Measurements from ENCODE around the gene SPNS3. TPM values are rescaled to one million over a fixed set of nuclear protein-coding genes. Genes with fewer than 3 reads are reported as not detected.

Gene SPNS3
- total and polyA plus RNA-seq, 8 donors: 0.55 to 1.1 (median 1.0) TPM; not detected in 1

DNA sequence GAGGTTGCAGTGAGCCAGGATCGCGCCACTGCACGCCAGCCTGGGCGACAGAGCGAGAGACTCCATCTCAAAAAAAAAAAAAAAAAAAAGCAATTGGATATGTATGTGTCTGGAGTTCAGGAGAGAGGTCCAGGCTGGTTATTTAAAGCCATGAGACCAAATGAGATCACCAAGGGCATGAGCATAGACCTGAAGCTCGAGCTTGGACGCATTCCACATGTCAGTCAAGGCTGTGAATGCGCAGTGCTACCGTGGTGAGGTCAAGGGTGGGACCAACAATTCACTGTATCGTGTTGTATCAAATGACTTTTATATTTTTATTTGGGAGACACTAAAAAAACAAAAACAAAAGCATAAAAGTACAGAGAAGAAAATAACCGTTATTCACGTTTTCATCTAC lies 35.8 kb downstream of the SPNS3 start:
- TF ChIP-seq, protein P1, sequence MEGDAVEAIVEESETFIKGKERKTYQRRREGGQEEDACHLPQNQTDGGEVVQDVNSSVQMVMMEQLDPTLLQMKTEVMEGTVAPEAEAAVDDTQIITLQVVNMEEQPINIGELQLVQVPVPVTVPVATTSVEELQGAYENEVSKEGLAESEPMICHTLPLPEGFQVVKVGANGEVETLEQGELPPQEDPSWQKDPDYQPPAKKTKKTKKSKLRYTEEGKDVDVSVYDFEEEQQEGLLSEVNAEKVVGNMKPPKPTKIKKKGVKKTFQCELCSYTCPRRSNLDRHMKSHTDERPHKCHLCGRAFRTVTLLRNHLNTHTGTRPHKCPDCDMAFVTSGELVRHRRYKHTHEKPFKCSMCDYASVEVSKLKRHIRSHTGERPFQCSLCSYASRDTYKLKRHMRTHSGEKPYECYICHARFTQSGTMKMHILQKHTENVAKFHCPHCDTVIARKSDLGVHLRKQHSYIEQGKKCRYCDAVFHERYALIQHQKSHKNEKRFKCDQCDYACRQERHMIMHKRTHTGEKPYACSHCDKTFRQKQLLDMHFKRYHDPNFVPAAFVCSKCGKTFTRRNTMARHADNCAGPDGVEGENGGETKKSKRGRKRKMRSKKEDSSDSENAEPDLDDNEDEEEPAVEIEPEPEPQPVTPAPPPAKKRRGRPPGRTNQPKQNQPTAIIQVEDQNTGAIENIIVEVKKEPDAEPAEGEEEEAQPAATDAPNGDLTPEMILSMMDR (IDR thresholded peaks at IDR 0.05): no peak
- H3K27ac ChIP-seq: no peak overlapping the region
- ATAC-seq: no peak
- no peaks in the 10 kb centered on the region for H3K27me3 ChIP-seq
- intact Hi-C loops (cut with DNase I): no loop called here
- no peaks in the 10 kb centered on the region for H3K9me3 ChIP-seq
- no peak overlapping the region for H3K4me3 ChIP-seq
- no peaks in the 10 kb centered on the region for H3K36me3 ChIP-seq
- DNase-seq: no peak
- H3K4me1 ChIP-seq: no peaks in the 10 kb centered on the region

DNA sequence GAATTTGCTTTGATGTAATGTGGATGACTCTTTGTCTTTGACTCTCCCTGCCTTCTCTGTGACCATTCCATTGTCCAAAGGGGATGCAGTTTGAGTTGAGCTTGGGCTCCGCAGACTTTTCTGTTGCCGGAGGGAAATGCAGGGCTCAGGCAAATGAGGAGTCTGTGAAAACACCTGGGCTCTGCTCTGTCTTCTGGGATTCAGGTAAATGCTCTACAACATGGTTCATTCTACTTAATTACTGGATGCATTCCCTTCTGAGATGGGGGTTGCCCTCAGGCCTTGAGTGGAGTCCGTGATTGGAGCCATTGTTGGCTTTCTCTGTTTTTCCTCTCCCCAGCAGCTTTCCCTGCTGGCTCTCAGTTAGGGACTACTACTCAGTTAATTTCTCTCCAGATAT lies 38.5 kb downstream of the SPNS3 start:
- TF ChIP-seq, protein P1 (IDR thresholded peaks at IDR 0.05): no peak
- no peak overlapping the region for H3K27ac ChIP-seq
- no peak for ATAC-seq
- H3K4me1 ChIP-seq: peaks cover 0 to 8% of the 10 kb centered on the region in 2 donors
- intact Hi-C loops (cut with DNase I): no loop called here
- no peaks in the 10 kb centered on the region for H3K9me3 ChIP-seq
- no peak overlapping the region for H3K4me3 ChIP-seq
- H3K27me3 ChIP-seq: no peaks in the 10 kb centered on the region
- no peak for DNase-seq
- H3K36me3 ChIP-seq: no peaks in the 10 kb centered on the region

DNA sequence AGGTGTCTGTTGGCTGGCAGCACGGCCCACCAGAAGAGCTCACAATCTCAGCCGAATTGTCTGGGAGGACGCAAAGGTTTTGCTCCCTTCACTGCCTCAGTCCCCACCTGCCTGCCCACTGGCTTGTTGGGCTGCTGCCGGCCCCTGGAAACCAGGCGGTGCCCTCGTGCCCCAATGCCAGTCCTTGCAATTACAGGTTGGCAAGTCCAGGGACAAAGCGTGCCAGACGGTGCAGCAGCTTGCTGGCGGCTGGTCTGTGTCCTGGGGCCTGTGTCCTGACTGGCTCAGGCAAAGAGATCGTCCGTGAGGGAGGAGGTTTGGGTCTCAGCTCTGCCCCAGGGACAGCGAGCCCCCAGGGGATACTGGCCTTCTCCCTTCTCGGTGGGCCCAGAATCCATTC lies 40.4 kb downstream of the SPNS3 start:
- Histone ChIP-seq H3K9me3 (no peaks in the 10 kb centered on the region), H3K36me3 (no peaks in the 10 kb centered on the region), H3K27me3 (no peaks in the 10 kb centered on the region), H3K4me1 (peaks cover 0 to 8% of the 10 kb centered on the region in 2 donors), H3K27ac (no peak overlapping the region), H3K4me3 (no peak overlapping the region)
- TF ChIP-seq, protein P1 (IDR thresholded peaks at IDR 0.05): no peak
- DNase-seq: no peak
- intact Hi-C loops (cut with DNase I): no loop called here
- ATAC-seq: no peak

DNA sequence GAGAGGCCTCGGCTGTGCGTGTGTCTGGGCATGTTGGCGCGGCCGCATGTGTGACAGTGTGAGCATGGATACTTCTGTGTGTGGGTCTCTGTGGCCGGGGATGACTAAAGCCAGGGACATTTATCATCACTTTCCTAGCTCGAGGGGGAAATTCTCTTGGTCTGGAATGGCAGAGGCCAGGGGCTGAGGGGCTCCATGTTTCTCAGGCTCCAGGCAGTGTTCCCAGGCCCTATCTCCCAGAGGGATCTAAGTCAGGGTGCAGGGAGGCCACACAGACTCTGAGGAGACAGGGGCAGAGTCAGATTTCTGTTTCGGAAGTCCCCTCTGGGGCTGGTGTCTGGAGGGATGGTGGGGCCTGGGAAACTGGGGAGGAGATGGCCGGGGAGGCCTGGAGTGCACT lies 41.3 kb downstream of the SPNS3 start:
- no peaks in the 10 kb centered on the region for H3K9me3 ChIP-seq
- no peaks in the 10 kb centered on the region for H3K36me3 ChIP-seq
- no peak for ATAC-seq
- intact Hi-C loops (cut with DNase I): no loop called here
- H3K4me3 ChIP-seq: no peak overlapping the region
- TF ChIP-seq, protein P1 (IDR thresholded peaks at IDR 0.05): no peak
- peaks cover 0 to 10% of the 10 kb centered on the region in 2 donors for H3K4me1 ChIP-seq
- H3K27me3 ChIP-seq: no peaks in the 10 kb centered on the region
- DNase-seq: no peak
- no peak overlapping the region for H3K27ac ChIP-seq

DNA sequence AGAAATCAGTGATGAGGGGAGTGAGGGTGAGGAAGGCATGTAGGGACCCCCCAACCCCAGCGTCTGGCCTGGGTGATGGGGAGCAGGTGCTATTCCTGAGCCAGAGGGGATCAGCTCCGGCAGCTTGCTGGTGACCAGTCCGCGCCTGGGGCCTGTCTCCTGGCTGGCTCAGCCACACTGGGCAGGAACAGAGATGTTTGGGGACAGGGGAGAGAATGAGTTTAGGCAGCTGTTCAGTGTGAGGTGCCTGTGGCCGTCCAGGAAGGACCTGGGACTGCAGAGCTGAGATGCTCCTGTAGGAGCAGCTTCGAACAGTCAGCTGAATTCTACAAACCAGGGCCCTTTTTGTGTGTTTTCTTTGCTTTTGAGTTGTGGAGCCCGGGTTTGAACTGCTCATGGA lies 41.7 kb downstream of the SPNS3 start:
- intact Hi-C loops (cut with DNase I): no loop called here
- no peak for DNase-seq
- Histone ChIP-seq H3K9me3 (no peaks in the 10 kb centered on the region), H3K27me3 (no peaks in the 10 kb centered on the region), H3K27ac (no peak overlapping the region), H3K36me3 (no peaks in the 10 kb centered on the region), H3K4me1 (peaks cover 1 to 14% of the 10 kb centered on the region in 2 donors), H3K4me3 (no peak overlapping the region)
- TF ChIP-seq, protein P1 (IDR thresholded peaks at IDR 0.05): no peak
- ATAC-seq: no peak

Measured in left lung (tissue), 10 donors.